Bronchial epithelial cell (primary cell): ENCODE data around the gene SMAGP. TPM values are rescaled to one million over a fixed set of nuclear protein-coding genes. Genes with fewer than 3 reads are reported as not detected.
"Not testable (repeated sequence)": the region's sequence is repeated elsewhere in the genome, so short reads cannot be mapped to it uniquely, and the experiment has no call there.

Experiments used
- DNase-seq: peaks from one replicate; pipeline ENCODE4 v3.0.0-alpha.2; 2010; ENCODE audit warnings: low read depth
- FAIRE-seq: peaks from 2 replicates; lab custom pipeline; 2011; peaks lifted over from hg19 to GRCh38; lab: Jason Lieb, UNC
- H3K27me3 ChIP-seq: 2 replicates; pipeline ENCODE4 v1.5.1; 2011; ENCODE audit warnings: low read length; ENCODE audit not compliant: control insufficient read depth, insufficient read depth
- H3K36me3 ChIP-seq: 2 replicates; pipeline ENCODE4 v1.5.1; 2011; ENCODE audit warnings: low read length; ENCODE audit not compliant: control insufficient read depth, insufficient read depth
- H3K4me3 ChIP-seq: 2 replicates; pipeline ENCODE4 v1.5.1; 2011; ENCODE audit warnings: mild to moderate bottlenecking, low read depth, low read length, control low read depth
- total RNA-seq: library from RNA; depleted of rRNA; stranded (reverse); fragments of >200 nt; gene quantifications from 2 replicates; pipeline ENCODE4 v1.2.1, GENCODE V29; 2014
- TF ChIP-seq, protein P1 (sequence below): IDR thresholded peaks from 2 replicates; pipeline ENCODE4 v1.5.1; 2011; ENCODE audit warnings: mild to moderate bottlenecking, moderate library complexity, low read length, control low read depth, inconsistent platforms; ENCODE audit not compliant: insufficient read depth, severe bottlenecking

Gene SMAGP
- total RNA-seq, 1 donor from 2014 or later, result 7.4 TPM

DNA sequence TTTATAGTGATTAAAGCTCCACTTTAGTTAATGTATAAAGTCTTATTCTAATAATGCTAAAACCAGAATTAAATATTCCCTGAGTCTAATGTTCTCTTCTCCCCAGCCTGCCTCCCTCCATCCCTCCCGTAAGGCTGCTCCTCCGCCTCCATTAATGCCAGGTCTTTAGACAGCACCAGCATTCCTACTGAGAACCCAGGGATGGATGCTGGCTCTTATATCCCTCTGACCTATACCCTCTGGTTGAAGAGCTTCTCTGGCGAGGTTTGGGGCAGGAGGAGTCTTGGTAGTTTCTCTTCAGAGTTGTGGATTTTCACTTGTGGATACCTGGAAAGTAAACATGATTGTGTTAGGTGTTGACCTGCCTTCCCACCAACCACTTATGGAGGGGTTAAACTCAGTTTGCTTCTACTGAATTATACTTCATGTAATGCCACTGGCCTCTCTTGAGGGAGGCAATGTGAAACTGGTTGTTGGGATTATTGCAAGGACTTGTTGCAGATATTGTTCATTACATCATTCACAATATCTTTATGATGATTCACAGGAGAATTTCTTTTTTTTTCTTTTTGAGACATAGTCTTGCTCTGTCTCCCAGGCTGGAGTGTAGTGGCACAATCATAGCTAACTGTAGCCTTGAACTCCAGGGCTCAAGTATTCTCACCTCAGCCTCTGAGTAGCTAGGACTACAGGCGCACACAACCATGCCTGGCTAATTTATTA, 11.1 kb upstream of the SMAGP start:
- TF ChIP-seq, protein P1, sequence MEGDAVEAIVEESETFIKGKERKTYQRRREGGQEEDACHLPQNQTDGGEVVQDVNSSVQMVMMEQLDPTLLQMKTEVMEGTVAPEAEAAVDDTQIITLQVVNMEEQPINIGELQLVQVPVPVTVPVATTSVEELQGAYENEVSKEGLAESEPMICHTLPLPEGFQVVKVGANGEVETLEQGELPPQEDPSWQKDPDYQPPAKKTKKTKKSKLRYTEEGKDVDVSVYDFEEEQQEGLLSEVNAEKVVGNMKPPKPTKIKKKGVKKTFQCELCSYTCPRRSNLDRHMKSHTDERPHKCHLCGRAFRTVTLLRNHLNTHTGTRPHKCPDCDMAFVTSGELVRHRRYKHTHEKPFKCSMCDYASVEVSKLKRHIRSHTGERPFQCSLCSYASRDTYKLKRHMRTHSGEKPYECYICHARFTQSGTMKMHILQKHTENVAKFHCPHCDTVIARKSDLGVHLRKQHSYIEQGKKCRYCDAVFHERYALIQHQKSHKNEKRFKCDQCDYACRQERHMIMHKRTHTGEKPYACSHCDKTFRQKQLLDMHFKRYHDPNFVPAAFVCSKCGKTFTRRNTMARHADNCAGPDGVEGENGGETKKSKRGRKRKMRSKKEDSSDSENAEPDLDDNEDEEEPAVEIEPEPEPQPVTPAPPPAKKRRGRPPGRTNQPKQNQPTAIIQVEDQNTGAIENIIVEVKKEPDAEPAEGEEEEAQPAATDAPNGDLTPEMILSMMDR, result no peak
- DNase-seq (peak; percentile 94), FAIRE-seq (no peak)
- H3K4me3 ChIP-seq, result no peak overlapping the region
- no peaks in the 10 kb centered on the region for H3K27me3 ChIP-seq
- H3K36me3 ChIP-seq, result no peaks in the 10 kb centered on the region

GRCh38 chr12:51275088-51275487, 4.9 kb upstream of the SMAGP start:
- DNase-seq, result no peak
- TF ChIP-seq, protein P1, result no peak
- FAIRE-seq, result no peak
- Histone ChIP-seq H3K27me3 (no peaks in the 10 kb centered on the region), H3K4me3 (no peak overlapping the region), H3K36me3 (no peaks in the 10 kb centered on the region)

DNA sequence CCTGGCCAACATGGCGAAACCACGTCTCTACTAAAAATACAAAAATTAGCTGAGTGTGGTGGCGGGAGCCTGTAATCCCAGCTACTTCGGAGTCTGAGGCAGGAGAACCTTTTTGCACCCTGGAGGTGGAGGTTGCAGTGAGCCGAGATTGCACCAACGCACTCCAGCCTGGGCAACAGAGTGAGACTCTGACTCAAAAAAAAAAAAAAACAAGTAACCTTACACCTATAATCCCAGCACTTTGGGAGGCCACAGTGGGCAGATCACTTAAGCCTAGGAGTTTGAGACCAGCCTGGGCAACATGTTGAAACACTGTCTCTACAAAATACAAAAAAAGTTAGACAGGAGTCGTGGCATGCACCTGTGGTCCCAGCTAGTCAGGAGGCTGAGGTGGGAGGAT, 2.6 kb upstream of the SMAGP start:
- not testable (repeated sequence) for H3K4me3 ChIP-seq, DNase-seq, H3K36me3 ChIP-seq, H3K27me3 ChIP-seq, FAIRE-seq

DNA sequence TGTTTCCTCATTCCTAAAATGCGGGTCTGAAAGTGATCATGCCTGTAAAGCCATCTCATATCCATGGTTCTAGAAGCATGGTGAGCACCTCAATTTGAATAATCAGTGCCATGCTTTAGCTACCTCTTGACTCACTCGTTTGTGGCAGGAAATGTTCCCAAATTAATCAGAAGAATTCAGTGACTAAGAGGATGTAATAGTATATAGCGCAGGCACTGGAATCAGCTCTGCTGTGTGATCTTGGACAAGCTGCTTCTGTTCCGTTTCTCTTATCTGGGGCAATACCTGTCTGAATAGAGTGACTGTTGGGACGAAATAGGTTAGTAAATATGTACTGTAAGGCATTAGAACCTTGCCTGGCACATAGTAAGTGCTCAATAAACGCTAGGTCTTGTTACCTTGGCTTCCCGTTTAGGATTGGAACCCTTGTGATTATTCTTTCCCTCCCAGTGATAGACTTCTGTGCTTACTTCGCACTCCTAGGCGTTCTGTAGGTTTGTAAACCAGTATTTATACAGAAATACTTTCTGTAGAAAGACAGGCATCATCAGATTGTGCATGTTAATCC, 820 bp upstream of the SMAGP start:
- Histone ChIP-seq H3K36me3 (no peaks in the 10 kb centered on the region), H3K4me3 (peak overlapping the region; percentile 72), H3K27me3 (no peaks in the 10 kb centered on the region)
- TF ChIP-seq, protein P1, result no peak
- DNase-seq (peak; percentile 93), FAIRE-seq (no peak)

- TF ChIP-seq, protein P1, result peak; percentile 69
- Histone ChIP-seq H3K4me3 (peak overlapping the region; percentile 72), H3K27me3 (no peaks in the 10 kb centered on the region), H3K36me3 (no peaks in the 10 kb centered on the region)
- FAIRE-seq (no peak), DNase-seq (peak; percentile 38)
These were observed 795 bp downstream of the SMAGP start for GRCh38 chr12:51269174-51270066.

GRCh38 chr12:51265024-51265423, 5.2 kb downstream of the SMAGP start:
- FAIRE-seq, result no peak
- TF ChIP-seq, protein P1, result no peak

More at GRCh38 chr12:51265024-51265423, 5.2 kb downstream of the SMAGP start:
- peaks cover 1% of the 10 kb centered on the region for H3K36me3 ChIP-seq
- DNase-seq, result no peak
- no peak overlapping the region for H3K4me3 ChIP-seq
- H3K27me3 ChIP-seq, result no peaks in the 10 kb centered on the region
